IPS-11a (cell line): ENCODE data around the gene TPCN2.

Experiments
- H3K4me3 ChIP-seq: one replicate; pipeline ENCODE4 v1.5.1; 2013; ENCODE audit warnings: low read depth, low read length, control low read depth

TPCN2 gene

GRCh38 chr11:69180226-69180625 lies 131.5 kb downstream of the TPCN2 start:
- no peak overlapping the region for H3K4me3 ChIP-seq

DNA sequence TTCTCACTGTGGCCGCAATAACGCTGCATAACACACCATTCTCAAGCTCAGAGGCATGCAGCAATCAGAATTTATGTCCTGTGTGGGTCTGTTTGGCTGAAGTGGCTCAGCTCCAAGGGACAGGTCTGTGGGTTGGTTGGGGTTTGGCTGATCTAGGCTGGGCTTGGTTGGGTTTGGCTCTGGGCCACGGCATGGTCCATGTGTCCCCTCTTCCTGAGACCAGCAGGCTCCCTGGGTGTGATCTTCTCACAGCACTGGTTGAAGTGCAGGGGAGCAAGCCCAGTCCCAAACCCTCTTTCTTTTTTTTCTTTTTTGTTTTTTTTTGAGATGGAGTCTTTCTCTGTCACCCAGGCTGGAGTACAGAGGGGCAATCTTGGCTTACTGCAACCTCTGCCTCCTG lies 132.0 kb downstream of the TPCN2 start:
- H3K4me3 ChIP-seq, result no peak overlapping the region

- no peak overlapping the region for H3K4me3 ChIP-seq
Observed at GRCh38 chr11:69183613-69184012, 134.9 kb downstream of the TPCN2 start.
